GM12878 (cell line): Measurements from ENCODE around the gene RBPJL. TPM values are rescaled to one million over a fixed set of nuclear protein-coding genes. Genes with fewer than 3 reads are reported as not detected.
A peak's percentile ranks its signal among the peaks of the same experiment; 100 is the strongest.

Source experiments
- ATAC-seq: fragments of 200-7000 bp; cut with Tn5 transposase; 3 replicates; pipeline ENCODE4 v1.9.1; 2020; ENCODE audit warnings: mild to moderate bottlenecking, moderate library complexity
- BruUV-seq: library from RNA; stranded (reverse); fragments of 400-500 nt; replicated peaks from 2 replicates; lab custom pipeline; 2021; lab: Mats Ljungman, UMichigan
- CTCF ChIA-PET: fragments of 300-600 bp; sonication (Branson Sonifier 250); formaldehyde crosslinking; extraction: SDS; loops from one replicate; lab custom pipeline; 2021; ENCODE audit warnings: inconsistent platforms; lab: Yijun Ruan, JAX
- POLR2A ChIA-PET: fragments of 350-600 bp; formaldehyde crosslinking; extraction: SDS; loops from one replicate; lab custom pipeline; 2021; ENCODE audit warnings: inconsistent platforms; lab: Charles Lee
- RAD21 ChIA-PET: fragments of 300-600 bp; sonication (Branson Sonifier 250); formaldehyde crosslinking; loops from one replicate; lab custom pipeline; 2023; ENCODE audit warnings: antibody characterized with exemption; ENCODE audit not compliant: unreplicated experiment; lab: Charles Lee
- SMC1A ChIA-PET: fragments of 300-600 bp; sonication (Branson Sonifier 250); formaldehyde crosslinking; loops from one replicate; lab custom pipeline; 2023; ENCODE audit not compliant: unreplicated experiment, uncharacterized antibody; lab: Charles Lee
- DNase-seq: peaks from one replicate; pipeline ENCODE4 v3.0.0-alpha.2; 2011; ENCODE audit warnings: low read depth, low spot score
- FAIRE-seq: peaks from 3 replicates; lab custom pipeline; 2011; peaks lifted over from hg19 to GRCh38; lab: Jason Lieb, UNC
- H2AFZ ChIP-seq: 2 replicates; pipeline ENCODE4 v1.6.0; 2011; ENCODE audit warnings: low read depth, low read length, control low read depth; ENCODE audit not compliant: control insufficient read depth
- H3K27ac ChIP-seq: 2 replicates; pipeline ENCODE4 v1.5.1; 2011; ENCODE audit warnings: control low read depth; ENCODE audit not compliant: control insufficient read depth, insufficient read depth
- H3K27me3 ChIP-seq, 2 experiments: replicated peaks in 1 of 2; 2 replicates each; pipeline versions ENCODE4 v1.6.0 to v1.6.1; 2011; ENCODE audit warnings: low read length in 1 of 2; ENCODE audit not compliant: control insufficient read depth in 2 of 2, insufficient read depth in 2 of 2
- H3K36me3 ChIP-seq, 2 experiments: 2 replicates each; pipeline ENCODE4 v1.5.1; 2011; ENCODE audit warnings: low read length in 1 of 2; ENCODE audit not compliant: control insufficient read depth in 2 of 2, insufficient read depth in 2 of 2
- H3K4me1 ChIP-seq: 2 replicates; pipeline ENCODE4 v1.6.1; 2011; ENCODE audit warnings: mild to moderate bottlenecking, low read length, moderate library complexity, mixed read lengths; ENCODE audit not compliant: control insufficient read depth, insufficient read depth
- H3K4me2 ChIP-seq: 2 replicates; pipeline ENCODE4 v1.6.0; 2011; ENCODE audit warnings: control low read depth; ENCODE audit not compliant: control insufficient read depth, insufficient read depth
- H3K4me3 ChIP-seq: fragments of 200-600 bp; sonication (generic); 2 replicates; pipeline ENCODE4 v1.5.1; 2016
- H3K79me2 ChIP-seq: 2 replicates; pipeline ENCODE4 v1.6.0; 2011; ENCODE audit warnings: low read length; ENCODE audit not compliant: control insufficient read depth, insufficient read depth
- H3K9ac ChIP-seq: 2 replicates; pipeline ENCODE4 v1.8.0; 2011; ENCODE audit warnings: low read length, control low read depth, mixed read lengths; ENCODE audit not compliant: control insufficient read depth, insufficient read depth
- H3K9me3 ChIP-seq: replicated peaks from 3 replicates; pipeline ENCODE4 v1.5.1; 2011; ENCODE audit warnings: mild to moderate bottlenecking, low read length; ENCODE audit not compliant: control insufficient read depth, insufficient read depth
- H4K20me1 ChIP-seq: 2 replicates; pipeline ENCODE4 v1.6.0; 2011; ENCODE audit not compliant: control insufficient read depth, insufficient read depth
- ASH2L ChIP-seq: fragments of 300-600, 200-600 bp; sonication (generic); IDR thresholded peaks from 2 replicates; pipeline ENCODE4 v1.6.1; 2017; ENCODE audit warnings: low read depth, mild to moderate bottlenecking, borderline replicate concordance
- BHLHE40 ChIP-seq, 2 experiments: fragments of 450-650 bp in 1 of 2; IDR thresholded peaks; 2 replicates each; pipeline ENCODE4 v1.6.1; 2011 to 2017; ENCODE audit warnings: low read depth in 2 of 2, borderline replicate concordance in 1 of 2, improper control_type of control experiment in 1 of 2, low read length in 1 of 2, mild to moderate bottlenecking in 1 of 2
- CBFB ChIP-seq: IDR thresholded peaks from 2 replicates; pipeline ENCODE4 v1.6.1; 2016; ENCODE audit warnings: antibody characterized with exemption, low read depth
- E4F1 ChIP-seq: fragments of 450-650 bp; IDR thresholded peaks from 2 replicates; pipeline ENCODE4 v1.6.1; 2018; ENCODE audit warnings: borderline replicate concordance, mild to moderate bottlenecking; ENCODE audit not compliant: partially characterized antibody
- ESRRA ChIP-seq: IDR thresholded peaks from 2 replicates; pipeline ENCODE4 v1.6.1; 2012; ENCODE audit warnings: mild to moderate bottlenecking, low read length, improper control_type of control experiment
- FOS ChIP-seq: IDR thresholded peaks from 3 replicates; pipeline ENCODE4 v1.6.1; 2011; ENCODE audit warnings: borderline replicate concordance; ENCODE audit not compliant: insufficient read length; ENCODE audit errors: extremely low read depth
- FOXM1 ChIP-seq: IDR thresholded peaks from 2 replicates; pipeline ENCODE4 v1.6.1; 2012; ENCODE audit warnings: low read depth, mild to moderate bottlenecking, inconsistent platforms, low read length, moderate library complexity
- GABPA ChIP-seq: IDR thresholded peaks from 2 replicates; pipeline ENCODE4 v1.6.1; 2014; ENCODE audit warnings: antibody characterized with exemption, low read depth, mild to moderate bottlenecking, inconsistent platforms
- GATAD2B ChIP-seq: fragments of 450-650 bp; conservative IDR thresholded peaks from 2 replicates; pipeline ENCODE4 v1.6.1; 2017; ENCODE audit warnings: low read depth, mild to moderate bottlenecking, moderate library complexity
- IKZF2 ChIP-seq, 2 experiments: fragments of 450-650 bp; IDR thresholded peaks; 2 replicates each; pipeline ENCODE4 v1.6.1; 2017; ENCODE audit warnings: mild to moderate bottlenecking in 2 of 2, moderate library complexity in 2 of 2
- NFYA ChIP-seq: IDR thresholded peaks from 2 replicates; pipeline ENCODE4 v1.6.1; 2011; ENCODE audit warnings: low read depth, mild to moderate bottlenecking, low read length, improper control_type of control experiment, borderline replicate concordance
- NR2C1 ChIP-seq: fragments of 450-650 bp; IDR thresholded peaks from 2 replicates; pipeline ENCODE4 v1.6.1; 2017; ENCODE audit warnings: antibody characterized with exemption, mild to moderate bottlenecking, moderate library complexity
- POLR2A ChIP-seq: IDR thresholded peaks from 2 replicates; pipeline ENCODE4 v1.6.1; 2011; ENCODE audit warnings: low read depth, mild to moderate bottlenecking, low read length
- RCOR1 ChIP-seq: conservative IDR thresholded peaks from 2 replicates; pipeline ENCODE4 v1.6.1; 2012; ENCODE audit warnings: low read depth, low read length, improper control_type of control experiment
- TCF7 ChIP-seq: IDR thresholded peaks from 2 replicates; pipeline ENCODE4 v1.6.1; 2014; ENCODE audit warnings: antibody characterized with exemption, borderline replicate concordance
- ZSCAN29 ChIP-seq: fragments of 450-650 bp; IDR thresholded peaks from 2 replicates; pipeline ENCODE4 v1.6.1; 2017; ENCODE audit warnings: mild to moderate bottlenecking, moderate library complexity
- WGBS: methylation state at CpG from one replicate; pipeline ENCODE4 v1.1.6; 2016; ENCODE audit warnings: low lambda C conversion rate; ENCODE audit not compliant: insufficient replicate concordance, insufficient coverage; ENCODE audit errors: missing lambda C conversion rate; 5-methylcytosine and 5-hydroxymethylcytosine counted together
- in situ Hi-C: fragments of 300-500 bp; cut with MboI; formaldehyde crosslinking; loops from 9 replicates; pipeline ENCODE4 v1.14.3; 2018; ENCODE audit warnings: mixed read lengths
- intact Hi-C: fragments of 100-400 bp; cut with micrococcal nuclease; formaldehyde crosslinking; loops from one replicate; pipeline ENCODE4 v1.14.2; 2022; ENCODE audit not compliant: unreplicated experiment
- polyA plus RNA-seq, 11 experiments: library from polyadenylated mRNA; depleted of rRNA in 4 of 11; unstranded in 6 of 11; stranded (reverse) in 5 of 11; fragments of >200 nt; fragmentation: Nextera tagmentation in 4 of 11; fragmentation: Illumina TruSeq in 1 of 11; extraction: Ambion mirVana in 4 of 11; extraction: Trizol in 1 of 11; gene quantifications; 1 replicate in 1 of 11; 2 replicates in 10 of 11; pipeline versions ENCODE4 v1.2.1 to v1.2.3, GENCODE V29; 2011 to 2016; ENCODE audit warnings: inconsistent platforms in 2 of 11, missing spikeins in 2 of 11, low read depth in 1 of 11
- total RNA-seq, 4 experiments: library from RNA; depleted of rRNA in 3 of 4; stranded (reverse); fragments of >200 nt in 3 of 4; fragmentation: Illumina TruSeq in 1 of 4; extraction: Trizol in 1 of 4; gene quantifications; 2 replicates each; pipeline versions ENCODE4 v1.2.1 to v1.2.3, GENCODE V29; 2013 to 2021

RBPJL gene
- total and polyA plus RNA-seq, 10 of the 15 experiments (the other 5 are each of a cell fraction or from before 2014, with no cell fraction given) = 0.18 TPM; not detected in 9

DNA sequence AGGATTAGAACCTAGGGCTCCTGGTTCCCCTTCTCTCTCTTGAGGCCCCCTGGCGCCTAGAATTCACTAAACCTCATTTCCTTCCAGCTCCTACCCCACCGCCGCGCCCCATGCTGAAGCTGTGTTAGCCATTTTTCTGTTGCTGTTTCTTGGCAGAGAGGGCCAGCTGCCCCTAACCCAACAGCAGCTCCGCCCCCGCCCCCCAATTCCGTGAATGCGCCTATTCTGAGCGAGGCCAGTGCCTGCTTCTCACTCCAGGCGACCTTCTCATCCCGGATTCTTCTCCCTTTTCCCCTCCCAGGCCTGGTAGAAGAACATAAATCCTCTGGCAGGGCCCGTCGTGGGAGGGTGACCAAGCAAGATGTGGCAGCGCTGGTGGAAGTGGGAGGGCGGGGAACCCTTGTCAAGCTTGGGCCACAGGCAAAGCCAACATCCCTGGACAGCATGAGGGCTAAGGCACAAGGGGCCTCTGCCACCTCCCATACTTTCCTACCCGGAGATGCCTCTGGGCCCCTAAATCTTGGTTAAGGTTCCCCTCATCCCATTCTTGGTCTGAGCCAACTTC lies 518 bp downstream of the RBPJL start:
- H3K9ac ChIP-seq = no peak overlapping the region
- ChIA-PET RAD21 (interaction anchor here (0.8 kb wide), 1 partner anchor 464 kb away, joined by 3 read pairs; no protein-coding TSS in a partner anchor), POLR2A (no interaction called here), CTCF (interaction anchor here (0.7 to 1.2 kb wide), 2 partner anchors 16 to 464 kb away, joined by 3 read pairs; no protein-coding TSS in a partner anchor), SMC1A (no interaction called here)
- ATAC-seq (no peak), DNase-seq (no peak), FAIRE-seq (no peak)
- BruUV-seq = no TSS peak
- no peaks in the 10 kb centered on the region for H3K36me3 ChIP-seq
- 3% methylated on average over 16 of the region's 16 CpGs for WGBS
- H3K4me2 ChIP-seq = no peak overlapping the region
- H3K4me1 ChIP-seq = peaks cover 3% of the 10 kb centered on the region; the same call in 1 of the 2 replicates
- H3K27ac ChIP-seq = no peak overlapping the region
- H3K9me3 ChIP-seq = no peaks in the 10 kb centered on the region
- H4K20me1 ChIP-seq = no peaks in the 10 kb centered on the region
- H3K27me3 ChIP-seq = peaks cover 0 to 11% of the 10 kb centered on the region in 2 experiments; a peak in 1 of 4 replicates
- intact Hi-C loops (no loop called here), in situ Hi-C loops (no loop called here)
- TF ChIP-seq POLR2A (no peak), ESRRA (no peak), NR2C1 (no peak)
- H2AFZ ChIP-seq = no peak overlapping the region
- H3K4me3 ChIP-seq = no peak overlapping the region
- no peaks in the 10 kb centered on the region for H3K79me2 ChIP-seq

DNA sequence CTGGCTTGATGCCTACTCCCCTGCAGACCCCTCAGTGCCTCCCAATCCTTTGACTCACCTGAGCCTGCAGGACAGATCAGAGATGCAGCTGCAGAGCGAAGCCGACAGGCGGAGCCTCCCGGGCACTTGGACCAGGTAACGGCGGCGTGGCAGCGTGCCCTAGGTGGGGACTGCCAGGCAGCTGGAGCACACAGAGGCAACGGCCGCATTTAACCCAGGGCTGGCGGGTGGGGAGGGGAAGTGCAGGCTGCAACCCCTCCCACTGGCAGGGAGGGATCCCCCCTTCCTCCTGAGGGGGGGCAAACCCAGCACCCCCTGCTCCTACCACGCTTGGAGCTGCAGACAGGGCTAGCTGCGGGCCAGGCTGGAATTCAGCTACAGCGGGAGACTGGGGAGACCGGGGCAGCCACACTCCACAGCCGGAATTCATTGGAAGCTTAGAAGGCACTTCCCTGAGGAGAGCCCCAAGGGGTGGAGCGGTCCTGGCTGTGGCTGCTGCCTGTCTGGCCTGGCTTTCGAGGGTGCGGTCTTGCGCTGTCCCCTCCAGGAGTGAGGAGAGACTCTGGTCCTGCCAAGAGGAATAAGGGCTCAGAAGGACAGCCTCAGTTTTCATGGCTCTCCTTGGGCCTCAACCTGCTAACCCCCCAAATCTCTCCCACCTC lies 1.6 kb downstream of the RBPJL start, which contains the start of gene MATN4:
MATN4 (minus strand) TSS at position 183 of the 662 bp plus-strand sequence. CDS start 2,717 bp downstream, outside the sequence.
- ChIA-PET CTCF (interaction anchor here (0.6 kb wide), 1 partner anchor 172 kb away, joined by 3 read pairs; no protein-coding TSS in a partner anchor), SMC1A (no interaction called here), RAD21 (no interaction called here), POLR2A (no interaction called here)
- 44% methylated on average over 20 of the region's 20 CpGs for WGBS
- no peaks in the 10 kb centered on the region for H3K79me2 ChIP-seq
- no peak within 1 kb of the TSS for H3K4me3 ChIP-seq
- peak; percentile 29; the same call in 1 of the 3 replicates for ATAC-seq
- H3K27ac ChIP-seq = no peak within 1 kb of the TSS
- no peak within 1 kb of the TSS for H3K9ac ChIP-seq
- in situ Hi-C loops = no loop called here
- BruUV-seq = no TSS peak
- no peaks in the 10 kb centered on the region for H4K20me1 ChIP-seq
- DNase-seq = no peak
- H2AFZ ChIP-seq = no peak within 1 kb of the TSS
- no peaks in the 10 kb centered on the region for H3K4me1 ChIP-seq
- no peak for FAIRE-seq
- intact Hi-C loops = no loop called here
- H3K4me2 ChIP-seq = no peak within 1 kb of the TSS
- H3K27me3 ChIP-seq = peaks cover 0 to 11% of the 10 kb centered on the region in 2 experiments; a peak in 1 of 4 replicates
- H3K36me3 ChIP-seq = no peaks in the 10 kb centered on the region
- no peaks in the 10 kb centered on the region for H3K9me3 ChIP-seq
- TF ChIP-seq CBFB (no peak), FOS (no peak), IKZF2 (IDR thresholded peaks at IDR 0.05) (no peak), BHLHE40 (IDR thresholded peaks at IDR 0.05; ENCODE audit: borderline replicate concordance in 1 of 2, low read depth in 2 of 2, low read length in 1 of 2) (no peak), E4F1 (no peak), RCOR1 (no peak), ASH2L (no peak), NFYA (no peak), ZSCAN29 (no peak), GABPA (no peak), FOXM1 (no peak), GATAD2B (no peak), TCF7 (no peak)
